HuH-7.5 (cell line): Measurements from ENCODE around the gene PLA2G4D.

ENCODE experiments used
- DNase-seq: peaks from one replicate; pipeline ENCODE4 v3.0.0; 2011; ENCODE audit warnings: low spot score

The PLA2G4D gene

DNA sequence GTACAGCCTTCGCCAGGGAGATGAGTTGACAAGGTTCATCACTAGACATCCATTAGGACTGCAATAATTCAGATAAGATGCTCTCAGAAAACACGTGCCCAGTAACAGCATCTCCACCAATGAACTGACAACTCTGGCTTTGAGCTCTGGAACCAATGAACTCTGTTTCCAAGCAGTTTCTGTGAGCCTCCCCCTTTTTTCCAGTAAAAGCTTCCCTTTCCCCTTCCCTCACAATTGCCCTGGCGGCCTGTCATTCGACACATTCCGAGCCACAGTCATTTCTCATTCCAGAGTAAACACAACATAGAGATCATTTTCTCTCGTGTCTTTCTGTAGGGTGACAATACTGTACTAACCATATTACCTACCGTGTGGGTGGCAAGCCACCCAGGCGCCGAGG is 3.6 kb downstream of the PLA2G4D start:
- no peak for DNase-seq

DNA sequence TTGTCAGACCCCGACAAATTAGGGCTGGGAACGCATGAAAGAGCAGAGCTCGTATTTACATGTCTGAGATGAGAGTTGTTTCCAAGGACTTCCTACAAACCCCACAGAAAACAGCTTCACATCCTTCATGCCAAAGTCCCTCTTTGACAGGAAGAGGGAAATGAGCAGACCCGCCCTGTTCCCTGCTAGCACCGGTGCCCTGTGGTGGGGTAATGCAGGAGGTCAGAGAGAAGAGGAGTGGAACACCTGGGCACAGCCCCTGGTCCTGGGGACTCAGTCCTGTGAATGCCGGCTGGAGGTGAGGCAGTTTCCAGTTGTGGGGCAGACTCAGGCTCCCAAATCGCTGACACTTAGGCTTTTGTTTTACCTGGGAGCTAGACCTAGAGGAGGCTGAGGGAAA is 4.0 kb downstream of the PLA2G4D start:
- no peak for DNase-seq

GRCh38 chr15:42089942-42090341 is 4.4 kb downstream of the PLA2G4D start:
- DNase-seq: no peak

GRCh38 chr15:42088801-42089640 is 5.3 kb downstream of the PLA2G4D start:
- DNase-seq: no peak

- DNase-seq: no peak
Observed at GRCh38 chr15:42087926-42088800, 6.2 kb downstream of the PLA2G4D start.

DNA sequence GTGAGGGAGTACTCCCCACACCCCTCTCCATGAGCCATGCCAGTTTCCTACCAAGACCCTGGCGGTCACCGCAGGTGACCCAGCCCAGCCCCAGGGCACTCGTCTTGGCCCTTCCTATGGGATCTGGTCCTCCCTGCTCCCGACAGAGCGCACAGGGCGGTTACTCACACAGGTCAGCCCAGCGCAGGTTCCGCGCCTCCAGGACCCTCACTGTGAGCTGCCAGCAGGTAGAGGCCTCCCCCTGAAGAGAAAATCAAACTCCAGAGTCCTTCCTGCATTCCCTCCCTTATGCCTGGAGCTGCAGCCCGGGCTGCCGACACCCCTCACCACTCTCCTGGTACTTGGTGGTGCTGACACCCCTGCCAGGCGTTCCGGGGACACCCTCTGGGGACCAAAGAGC is 6.9 kb downstream of the PLA2G4D start:
- DNase-seq: no peak

DNA sequence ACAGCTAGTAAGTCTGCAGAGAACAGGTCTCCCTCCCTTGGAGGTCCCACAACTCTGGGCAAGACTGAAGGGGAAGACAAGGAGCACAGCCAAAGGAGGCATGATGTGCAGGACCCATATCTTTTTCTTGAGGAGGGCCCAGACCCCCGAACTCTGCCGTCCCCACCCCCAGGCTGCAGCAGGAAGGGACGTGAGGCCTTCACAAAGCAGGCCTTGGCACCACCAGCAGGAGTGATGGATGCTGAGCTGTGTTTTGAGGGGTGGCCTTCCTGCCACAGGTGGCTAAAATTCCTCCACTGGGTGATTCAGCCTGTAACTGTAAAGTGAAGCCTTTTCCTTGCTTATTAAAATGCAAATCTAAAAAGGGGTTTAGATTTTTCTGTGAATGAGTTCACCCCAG is 8.6 kb downstream of the PLA2G4D start:
- no peak for DNase-seq

DNA sequence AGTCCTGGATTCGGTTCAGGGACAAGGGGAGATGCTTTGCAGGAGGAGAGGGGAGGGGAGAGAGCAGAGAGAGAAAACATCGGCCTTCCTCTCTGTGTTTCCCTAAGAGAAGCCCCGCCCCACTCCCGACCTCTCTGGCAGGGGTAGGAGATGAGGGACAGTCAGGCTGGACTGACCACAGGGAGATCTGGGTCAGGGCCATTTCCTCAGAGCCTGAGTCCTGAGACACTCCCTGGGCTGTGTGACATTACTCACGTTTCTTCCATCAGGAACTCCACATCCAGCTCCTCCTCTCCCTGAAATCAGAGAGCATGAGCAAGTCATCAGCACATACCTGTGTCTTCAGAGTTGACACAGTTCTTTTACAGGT is 9.1 kb downstream of the PLA2G4D start:
- DNase-seq: no peak

DNA sequence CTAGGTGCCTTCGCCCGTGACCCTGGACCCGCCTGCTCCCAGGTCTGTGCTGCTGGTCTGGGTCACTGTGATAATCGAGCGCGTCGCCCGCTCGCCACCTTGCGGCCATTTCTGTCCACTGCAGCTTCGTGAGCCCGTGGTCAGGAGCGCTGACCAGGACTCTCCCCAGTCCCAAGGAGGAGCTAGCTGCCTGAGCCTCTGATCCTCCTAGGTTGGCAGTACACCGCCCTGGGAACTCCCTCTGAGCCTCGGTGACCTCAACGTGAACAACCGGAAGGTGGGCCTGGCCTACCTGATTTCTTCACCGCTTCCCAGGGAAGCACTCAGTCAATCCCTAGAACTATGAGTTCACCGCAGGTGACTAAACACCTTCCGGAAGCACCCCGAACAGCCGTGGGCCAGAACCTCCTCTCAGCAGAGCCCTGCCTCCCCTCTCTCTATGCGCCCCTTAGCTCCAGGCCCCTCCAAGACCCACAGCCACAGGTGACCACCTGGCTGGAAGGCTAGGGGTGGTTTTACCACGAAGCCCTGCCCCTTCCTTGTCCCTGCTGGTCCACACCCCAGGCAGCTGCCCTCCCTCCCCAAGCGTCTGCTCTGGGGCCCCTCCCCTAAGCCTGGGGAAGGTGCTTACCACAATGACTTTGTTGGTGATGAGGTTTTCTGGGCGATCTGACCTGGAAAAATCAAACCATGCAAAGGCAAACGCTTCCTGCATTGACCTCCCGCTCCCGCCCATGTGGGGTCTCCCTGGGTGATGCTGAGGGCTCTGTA is 9.7 kb downstream of the PLA2G4D start:
- DNase-seq: peak; percentile 72

- no peak for DNase-seq
Observed at GRCh38 chr15:42083916-42084315, 10.4 kb downstream of the PLA2G4D start.

GRCh38 chr15:42083605-42083908 is 10.8 kb downstream of the PLA2G4D start:
- DNase-seq: no peak

- no peak for DNase-seq
Observed at GRCh38 chr15:42082823-42083604, 11.3 kb downstream of the PLA2G4D start.

GRCh38 chr15:42082141-42082540 is 12.2 kb downstream of the PLA2G4D start:
- no peak for DNase-seq

GRCh38 chr15:42080919-42081830 is 13.2 kb downstream of the PLA2G4D start:
- DNase-seq: no peak

GRCh38 chr15:42080186-42080918 is 14.0 kb downstream of the PLA2G4D start:
- no peak for DNase-seq

DNA sequence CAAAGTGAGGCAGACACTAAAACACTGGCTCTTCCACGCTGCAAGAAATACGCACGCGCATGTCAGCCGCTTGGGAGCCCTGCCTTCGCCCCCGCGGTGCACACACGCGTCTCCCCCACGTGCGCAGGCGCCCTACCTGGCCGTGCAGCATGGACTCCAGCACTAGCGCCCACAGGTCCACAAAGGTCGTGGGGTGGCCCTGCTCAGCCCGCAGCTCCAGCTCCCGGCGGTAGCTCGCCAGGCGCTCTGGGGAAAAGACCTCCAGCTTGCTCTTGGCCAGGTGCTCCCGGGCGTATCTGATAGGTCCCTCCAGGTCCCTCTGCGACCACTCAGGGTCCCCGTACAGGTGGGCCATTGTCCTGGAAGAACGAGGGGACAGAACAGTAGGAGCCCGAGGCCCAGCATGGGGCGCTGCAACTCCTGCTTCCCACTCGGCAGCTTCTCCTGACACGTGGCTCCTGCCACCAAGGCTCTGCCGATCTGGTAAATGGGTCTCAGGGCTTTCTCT is 14.9 kb downstream of the PLA2G4D start:
- no peak for DNase-seq

- DNase-seq: no peak
Observed at GRCh38 chr15:42078903-42079302, 15.5 kb downstream of the PLA2G4D start.

GRCh38 chr15:42077689-42078088 is 16.7 kb downstream of the PLA2G4D start:
- DNase-seq: no peak

GRCh38 chr15:42073418-42073817 is 20.9 kb downstream of the PLA2G4D start:
- no peak for DNase-seq

- DNase-seq: no peak
Observed at GRCh38 chr15:42072141-42072685, 22.1 kb downstream of the PLA2G4D start.
